Measurements from ENCODE around the gene ADCY10. TPM values are rescaled to one million over a fixed set of nuclear protein-coding genes. Genes with fewer than 3 reads are reported as not detected.

ADCY10 gene
- total RNA-seq, 4 donors from 2014 or later, result 0.07 to 1.2 TPM; not detected in 2

DNA sequence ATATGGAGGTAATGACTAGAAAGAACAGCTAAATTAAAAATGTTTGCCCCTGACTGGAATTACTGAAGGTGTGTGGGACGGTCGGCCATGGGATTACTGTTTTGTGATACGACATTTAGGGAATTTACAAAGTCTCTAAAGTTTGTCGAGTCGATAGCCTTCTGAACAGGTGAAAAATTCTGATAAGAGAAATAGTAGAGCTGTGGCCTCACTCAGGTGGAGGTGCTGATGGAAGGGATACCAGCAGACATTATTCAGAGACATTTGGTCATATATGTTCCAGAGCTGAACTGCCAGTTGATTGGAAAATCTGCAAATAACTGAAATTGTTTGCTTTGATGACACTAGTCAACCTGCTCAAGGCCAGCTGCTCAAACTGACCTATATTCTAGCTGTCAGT, 71.1 kb downstream of the ADCY10 start:
- Histone ChIP-seq H3K27me3 (no peaks in the 10 kb centered on the region), H3K4me3 (no peak overlapping the region), H3K36me3 (no peaks in the 10 kb centered on the region), H3K27ac (no peak overlapping the region), H3K4me1 (no peaks in the 10 kb centered on the region), H3K9me3 (no peaks in the 10 kb centered on the region)
- DNase-seq, result no peak
- no peak for ATAC-seq
- no peak for TF ChIP-seq POLR2A (IDR thresholded peaks at IDR 0.05)
- intact Hi-C loops (cut with DNase I; ENCODE audit: low total_unique reads) (no loop called here), in situ Hi-C loops (cut with MboI; ENCODE audit: low sequenced_read_pairs in 4 of 4) (no loop called here)

DNA sequence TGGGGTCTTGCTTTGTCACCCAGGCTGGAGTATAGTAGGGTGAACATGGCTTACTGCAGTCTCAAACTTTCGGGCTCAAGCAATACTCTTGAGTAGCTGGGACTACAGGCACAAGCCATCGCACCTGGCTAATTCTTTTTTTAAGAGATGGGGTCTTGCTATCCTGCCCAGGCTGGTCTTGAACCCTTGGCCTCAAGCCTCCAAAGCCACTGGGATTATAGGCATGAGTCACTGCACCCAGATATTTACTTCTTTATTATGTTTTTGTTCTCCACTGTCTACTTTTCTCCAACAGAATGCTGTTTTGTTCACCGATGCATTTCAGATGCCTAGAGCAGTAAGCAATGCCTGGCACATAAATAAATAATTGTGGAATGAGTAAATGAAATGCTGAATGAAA, 72.4 kb downstream of the ADCY10 start:
- H3K9me3 ChIP-seq, result no peaks in the 10 kb centered on the region
- in situ Hi-C loops (cut with MboI; ENCODE audit: low sequenced_read_pairs in 4 of 4), result no loop called here
- intact Hi-C loops (cut with DNase I; ENCODE audit: low total_unique reads), result no loop called here
- H3K4me1 ChIP-seq, result no peaks in the 10 kb centered on the region
- H3K4me3 ChIP-seq, result no peak overlapping the region
- no peak overlapping the region for H3K27ac ChIP-seq
- DNase-seq, result no peak
- ATAC-seq, result no peak
- no peak for TF ChIP-seq POLR2A (IDR thresholded peaks at IDR 0.05)
- TF ChIP-seq, protein P1, sequence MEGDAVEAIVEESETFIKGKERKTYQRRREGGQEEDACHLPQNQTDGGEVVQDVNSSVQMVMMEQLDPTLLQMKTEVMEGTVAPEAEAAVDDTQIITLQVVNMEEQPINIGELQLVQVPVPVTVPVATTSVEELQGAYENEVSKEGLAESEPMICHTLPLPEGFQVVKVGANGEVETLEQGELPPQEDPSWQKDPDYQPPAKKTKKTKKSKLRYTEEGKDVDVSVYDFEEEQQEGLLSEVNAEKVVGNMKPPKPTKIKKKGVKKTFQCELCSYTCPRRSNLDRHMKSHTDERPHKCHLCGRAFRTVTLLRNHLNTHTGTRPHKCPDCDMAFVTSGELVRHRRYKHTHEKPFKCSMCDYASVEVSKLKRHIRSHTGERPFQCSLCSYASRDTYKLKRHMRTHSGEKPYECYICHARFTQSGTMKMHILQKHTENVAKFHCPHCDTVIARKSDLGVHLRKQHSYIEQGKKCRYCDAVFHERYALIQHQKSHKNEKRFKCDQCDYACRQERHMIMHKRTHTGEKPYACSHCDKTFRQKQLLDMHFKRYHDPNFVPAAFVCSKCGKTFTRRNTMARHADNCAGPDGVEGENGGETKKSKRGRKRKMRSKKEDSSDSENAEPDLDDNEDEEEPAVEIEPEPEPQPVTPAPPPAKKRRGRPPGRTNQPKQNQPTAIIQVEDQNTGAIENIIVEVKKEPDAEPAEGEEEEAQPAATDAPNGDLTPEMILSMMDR (IDR thresholded peaks at IDR 0.05 in 4 of 5, conservative IDR thresholded peaks at IDR 0.05 in 1 of 5), result no peak
- H3K36me3 ChIP-seq, result no peaks in the 10 kb centered on the region
- H3K27me3 ChIP-seq, result no peaks in the 10 kb centered on the region

DNA sequence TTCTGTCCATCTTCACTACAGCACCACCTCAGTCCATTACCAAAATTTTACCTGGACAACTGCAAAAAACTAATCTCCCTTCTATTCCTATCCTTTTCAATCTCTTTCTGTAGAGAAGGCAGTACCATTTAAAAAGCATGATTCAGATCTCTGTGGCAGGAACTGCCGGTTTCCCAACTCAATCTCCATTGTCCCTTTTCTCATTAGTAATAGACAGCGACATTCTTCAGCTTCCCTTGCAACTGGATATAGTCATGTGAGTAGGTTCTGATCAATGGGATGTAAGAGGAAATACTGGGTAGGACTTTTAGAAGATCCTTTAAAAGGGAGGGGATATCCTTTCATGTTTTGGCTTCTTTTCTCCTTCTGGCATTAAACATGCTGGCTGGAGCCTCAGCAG, 74.9 kb downstream of the ADCY10 start:
- no peak for DNase-seq
- TF ChIP-seq, protein P1 (IDR thresholded peaks at IDR 0.05 in 4 of 5, conservative IDR thresholded peaks at IDR 0.05 in 1 of 5), result no peak
- TF ChIP-seq POLR2A (IDR thresholded peaks at IDR 0.05), result no peak
- Histone ChIP-seq H3K9me3 (no peaks in the 10 kb centered on the region), H3K27ac (no peak overlapping the region), H3K36me3 (no peaks in the 10 kb centered on the region), H3K27me3 (no peaks in the 10 kb centered on the region), H3K4me1 (no peaks in the 10 kb centered on the region), H3K4me3 (no peak overlapping the region)
- no peak for ATAC-seq
- intact Hi-C loops (cut with DNase I; ENCODE audit: low total_unique reads) (no loop called here), in situ Hi-C loops (cut with MboI; ENCODE audit: low sequenced_read_pairs in 4 of 4) (no loop called here)

DNA sequence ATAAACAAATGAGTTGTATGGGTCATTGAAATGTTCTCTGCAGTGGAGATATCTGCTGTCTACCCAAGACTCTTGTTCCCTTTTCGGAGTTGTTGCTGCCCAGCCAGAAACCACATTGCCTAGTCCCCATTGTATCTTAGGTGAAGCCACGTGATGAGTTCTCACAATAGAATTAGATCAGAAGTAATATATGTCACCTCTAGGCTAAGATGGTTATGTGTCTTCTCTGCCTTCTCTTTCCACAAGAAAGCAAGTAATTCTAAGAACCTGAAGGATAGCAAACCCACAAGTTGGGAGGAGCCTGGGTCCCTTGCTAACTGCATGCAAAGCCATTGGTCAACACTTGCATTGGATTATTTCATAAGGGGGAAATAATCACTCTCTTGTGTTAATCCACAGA, 76.6 kb downstream of the ADCY10 start:
- Histone ChIP-seq H3K27ac (no peak overlapping the region), H3K4me1 (no peaks in the 10 kb centered on the region), H3K4me3 (no peak overlapping the region), H3K27me3 (no peaks in the 10 kb centered on the region), H3K9me3 (no peaks in the 10 kb centered on the region), H3K36me3 (no peaks in the 10 kb centered on the region)
- intact Hi-C loops (cut with DNase I; ENCODE audit: low total_unique reads), result no loop called here
- no peak for DNase-seq
- no peak for ATAC-seq
- TF ChIP-seq, protein P1 (IDR thresholded peaks at IDR 0.05 in 4 of 5, conservative IDR thresholded peaks at IDR 0.05 in 1 of 5), result no peak
- no peak for TF ChIP-seq POLR2A (IDR thresholded peaks at IDR 0.05)
- in situ Hi-C loops (cut with MboI; ENCODE audit: low sequenced_read_pairs in 4 of 4), result no loop called here

DNA sequence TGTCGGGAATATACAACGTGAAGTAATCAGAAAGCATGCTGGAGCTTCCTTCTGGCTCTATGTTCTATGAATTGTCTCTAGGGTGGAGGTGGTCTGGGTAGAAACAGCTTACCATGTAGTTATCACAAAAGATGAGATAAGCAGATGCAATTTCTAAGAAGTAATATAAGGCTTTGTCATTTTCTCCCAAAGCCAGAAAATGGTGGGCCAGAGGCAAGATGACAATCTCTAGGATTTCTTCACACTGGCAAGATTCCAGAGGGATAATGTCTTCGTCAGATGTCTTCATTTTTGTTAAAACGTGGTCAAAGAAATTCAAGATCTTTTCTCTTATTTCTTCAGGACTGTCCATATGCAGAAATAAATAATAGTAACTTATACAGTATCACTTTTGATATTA, 77.7 kb downstream of the ADCY10 start:
- DNase-seq, result no peak
- no peak overlapping the region for H3K27ac ChIP-seq
- intact Hi-C loops (cut with DNase I; ENCODE audit: low total_unique reads) (no loop called here), in situ Hi-C loops (cut with MboI; ENCODE audit: low sequenced_read_pairs in 4 of 4) (no loop called here)
- H3K4me3 ChIP-seq, result no peak overlapping the region
- H3K27me3 ChIP-seq, result no peaks in the 10 kb centered on the region
- TF ChIP-seq POLR2A (IDR thresholded peaks at IDR 0.05), result no peak
- TF ChIP-seq, protein P1 (IDR thresholded peaks at IDR 0.05 in 4 of 5, conservative IDR thresholded peaks at IDR 0.05 in 1 of 5), result no peak
- H3K36me3 ChIP-seq, result no peaks in the 10 kb centered on the region
- H3K4me1 ChIP-seq, result no peaks in the 10 kb centered on the region
- H3K9me3 ChIP-seq, result no peaks in the 10 kb centered on the region
- ATAC-seq, result no peak

Data from gastrocnemius medialis (tissue), 4 donors.